ENCODE data around the gene CALCB. TPM values are rescaled to one million over a fixed set of nuclear protein-coding genes. Genes with fewer than 3 reads are reported as not detected.

The CALCB gene
- total and polyA plus RNA-seq, 12 donors: 0.10 to 2.7 (median 0.14) TPM; not detected in 7

GRCh38 chr11:15095736-15096228 is 22.4 kb downstream of the CALCB start:
- no peaks in the 10 kb centered on the region for H3K9me3 ChIP-seq
- DNase-seq (no peak), ATAC-seq (no peak)
- WGBS, 2 donors: 87 to 89% methylated on average over 2 of the region's 2 CpGs
- no peaks in the 10 kb centered on the region for H3K36me3 ChIP-seq
- TF ChIP-seq, protein P1, sequence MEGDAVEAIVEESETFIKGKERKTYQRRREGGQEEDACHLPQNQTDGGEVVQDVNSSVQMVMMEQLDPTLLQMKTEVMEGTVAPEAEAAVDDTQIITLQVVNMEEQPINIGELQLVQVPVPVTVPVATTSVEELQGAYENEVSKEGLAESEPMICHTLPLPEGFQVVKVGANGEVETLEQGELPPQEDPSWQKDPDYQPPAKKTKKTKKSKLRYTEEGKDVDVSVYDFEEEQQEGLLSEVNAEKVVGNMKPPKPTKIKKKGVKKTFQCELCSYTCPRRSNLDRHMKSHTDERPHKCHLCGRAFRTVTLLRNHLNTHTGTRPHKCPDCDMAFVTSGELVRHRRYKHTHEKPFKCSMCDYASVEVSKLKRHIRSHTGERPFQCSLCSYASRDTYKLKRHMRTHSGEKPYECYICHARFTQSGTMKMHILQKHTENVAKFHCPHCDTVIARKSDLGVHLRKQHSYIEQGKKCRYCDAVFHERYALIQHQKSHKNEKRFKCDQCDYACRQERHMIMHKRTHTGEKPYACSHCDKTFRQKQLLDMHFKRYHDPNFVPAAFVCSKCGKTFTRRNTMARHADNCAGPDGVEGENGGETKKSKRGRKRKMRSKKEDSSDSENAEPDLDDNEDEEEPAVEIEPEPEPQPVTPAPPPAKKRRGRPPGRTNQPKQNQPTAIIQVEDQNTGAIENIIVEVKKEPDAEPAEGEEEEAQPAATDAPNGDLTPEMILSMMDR (IDR thresholded peaks at IDR 0.05): no peak
- intact Hi-C loops (cut with DNase I): no loop called here
- peaks cover 0 to 40% (median 13%) of the 10 kb centered on the region in 7 donors for H3K27me3 ChIP-seq
- no peaks in the 10 kb centered on the region for H3K4me1 ChIP-seq
- no peak overlapping the region for H3K27ac ChIP-seq
- no peak overlapping the region for H3K4me3 ChIP-seq

GRCh38 chr11:15097411-15097810 is 24.0 kb downstream of the CALCB start:
- Histone ChIP-seq H3K36me3 (no peaks in the 10 kb centered on the region), H3K4me3 (no peak overlapping the region), H3K27me3 (peaks cover 0 to 42% (median 14%) of the 10 kb centered on the region in 7 donors), H3K4me1 (no peaks in the 10 kb centered on the region), H3K27ac (no peak overlapping the region), H3K9me3 (no peaks in the 10 kb centered on the region)
- TF ChIP-seq, protein P1 (IDR thresholded peaks at IDR 0.05): no peak
- WGBS, 2 donors: 81 to 90% methylated on average over 3 of the region's 3 CpGs
- no peak for ATAC-seq
- no peak for DNase-seq
- intact Hi-C loops (cut with DNase I): no loop called here

DNA sequence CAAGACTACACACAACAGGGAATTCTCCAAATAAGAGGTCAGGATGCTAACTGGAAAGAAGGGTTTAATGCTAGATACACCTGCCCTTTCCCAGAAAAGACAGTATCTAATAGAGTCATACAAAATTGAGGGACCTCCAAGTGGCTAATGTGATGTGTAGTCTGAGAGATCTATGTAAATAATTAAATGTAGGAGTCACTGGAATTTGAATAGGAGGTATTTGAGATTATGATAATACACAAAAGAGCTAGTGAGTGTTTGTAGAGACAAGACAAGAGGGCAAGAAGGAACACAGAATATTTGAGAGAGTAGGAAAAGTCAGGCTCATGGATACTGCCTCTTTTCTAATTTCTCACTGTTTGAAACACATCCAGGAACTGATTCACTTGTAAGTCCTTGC is 25.9 kb downstream of the CALCB start:
- H3K36me3 ChIP-seq: no peaks in the 10 kb centered on the region
- intact Hi-C loops (cut with DNase I): no loop called here
- H3K27me3 ChIP-seq: peaks cover 0 to 42% (median 14%) of the 10 kb centered on the region in 7 donors
- no peaks in the 10 kb centered on the region for H3K4me1 ChIP-seq
- H3K4me3 ChIP-seq: no peak overlapping the region
- DNase-seq (no peak), ATAC-seq (no peak)
- H3K27ac ChIP-seq: no peak overlapping the region
- H3K9me3 ChIP-seq: peaks cover 0 to 16% (median 0%) of the 10 kb centered on the region in 11 donors
- TF ChIP-seq, protein P1 (IDR thresholded peaks at IDR 0.05): no peak

DNA sequence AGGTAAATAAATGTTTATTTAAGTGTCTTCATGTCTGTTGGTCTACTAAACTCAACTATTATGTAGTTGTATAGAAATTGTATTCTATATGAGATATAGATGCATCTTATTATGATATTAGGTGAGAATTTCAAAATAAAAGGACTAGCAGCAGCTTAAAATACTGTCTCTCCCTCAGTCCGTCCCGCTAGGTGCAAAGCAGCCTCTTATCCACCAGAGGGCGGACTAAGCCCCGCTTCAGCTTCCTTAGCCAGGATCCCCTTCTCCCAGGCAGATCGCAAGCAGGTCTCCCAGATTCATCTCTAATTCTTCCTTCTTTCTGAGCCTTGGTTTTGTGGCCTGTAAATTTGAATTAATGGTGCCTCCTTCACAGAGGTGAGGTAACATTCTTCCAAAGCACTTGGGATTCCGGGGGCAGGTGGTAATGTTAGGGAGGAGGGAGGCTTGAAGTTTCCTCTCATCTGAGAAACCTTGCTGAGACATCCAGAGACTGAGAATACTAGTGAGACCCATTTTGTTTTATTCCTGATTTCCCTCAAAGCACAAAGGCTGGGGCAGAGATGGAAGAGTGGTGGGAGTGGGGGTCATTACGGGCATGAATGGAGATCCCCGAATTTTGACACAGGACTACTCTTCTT is 27.8 kb downstream of the CALCB start:
- peaks cover 0 to 37% (median 14%) of the 10 kb centered on the region in 7 donors for H3K27me3 ChIP-seq
- WGBS, 2 donors: 23 to 24% methylated on average over 8 of the region's 8 CpGs
- no peak overlapping the region for H3K27ac ChIP-seq
- intact Hi-C loops (cut with DNase I): loop anchor here in 8 of 10 donors (1.0 to 2.0 kb wide), 4 partner anchors 107 to 1512 kb away; no protein-coding TSS in a partner anchor
- peak; percentile 49 to 87 (median 78) for ATAC-seq
- peak; percentile 41 to 50 for DNase-seq
- H3K4me3 ChIP-seq: no peak overlapping the region
- TF ChIP-seq, protein P1 (IDR thresholded peaks at IDR 0.05): peak; percentile 71 to 94 (median 91)
- H3K36me3 ChIP-seq: no peaks in the 10 kb centered on the region
- peaks cover 0 to 20% (median 0%) of the 10 kb centered on the region in 11 donors for H3K9me3 ChIP-seq
- H3K4me1 ChIP-seq: no peaks in the 10 kb centered on the region

All from heart right ventricle (tissue), 16 donors.